Keratinocyte (primary cell): Measurements from ENCODE around the gene FAM3A. TPM values are rescaled to one million over a fixed set of nuclear protein-coding genes. Genes with fewer than 3 reads are reported as not detected.
A peak's percentile ranks its signal among the peaks of the same experiment; 100 is the strongest.

Experiments used
- DNase-seq: peaks from one replicate; pipeline ENCODE4 v3.0.0-alpha.2; 2011; ENCODE audit warnings: low read depth, missing footprints, low spot score
- FAIRE-seq: peaks from 2 replicates; lab custom pipeline; 2011; peaks lifted over from hg19 to GRCh38; lab: Jason Lieb, UNC
- H2AFZ ChIP-seq: 2 replicates; pipeline ENCODE4 v1.6.0; 2012; ENCODE audit warnings: low read length, control low read depth, inconsistent platforms; ENCODE audit not compliant: control insufficient read depth
- H3K27ac ChIP-seq: 2 replicates; pipeline ENCODE4 v1.5.1; 2011; ENCODE audit warnings: low read length; ENCODE audit not compliant: control insufficient read depth, insufficient read depth
- H3K27me3 ChIP-seq: 3 replicates; pipeline ENCODE4 v1.6.0; 2011; ENCODE audit warnings: low read length; ENCODE audit not compliant: control insufficient read depth, insufficient read depth; ENCODE audit errors: extremely low read depth
- H3K36me3 ChIP-seq, 2 experiments: 2 replicates in 1 of 2; 3 replicates in 1 of 2; pipeline ENCODE4 v1.5.1; 2011; ENCODE audit warnings: low read length in 2 of 2, mild to moderate bottlenecking in 1 of 2; ENCODE audit not compliant: control insufficient read depth in 2 of 2, insufficient read depth in 2 of 2; ENCODE audit errors: extremely low read depth in 1 of 2
- H3K4me1 ChIP-seq: 3 replicates; pipeline ENCODE4 v1.5.1; 2011; ENCODE audit warnings: low read length; ENCODE audit not compliant: control insufficient read depth, insufficient read depth; ENCODE audit errors: extremely low read depth
- H3K4me2 ChIP-seq: 3 replicates; pipeline ENCODE4 v1.6.0; 2011; ENCODE audit warnings: low read depth, low read length; ENCODE audit not compliant: control insufficient read depth, insufficient read depth; ENCODE audit errors: extremely low read depth
- H3K4me3 ChIP-seq, 3 experiments: fragments of 200-600 bp in 1 of 3; sonication (generic) in 1 of 3; 2 replicates in 2 of 3; 3 replicates in 1 of 3; pipeline ENCODE4 v1.5.1; 2011 to 2016; ENCODE audit warnings: low read length in 3 of 3, mild to moderate bottlenecking in 3 of 3, control low read depth in 2 of 3, inconsistent platforms in 1 of 3, low read depth in 1 of 3, mixed read lengths in 1 of 3, mixed run types in 1 of 3, moderate library complexity in 1 of 3; ENCODE audit not compliant: control insufficient read depth in 2 of 3, insufficient read depth in 2 of 3; ENCODE audit errors: extremely low read depth in 1 of 3
- H3K79me2 ChIP-seq: 2 replicates; pipeline ENCODE4 v1.6.0; 2012; ENCODE audit warnings: low read length; ENCODE audit not compliant: control insufficient read depth, insufficient read depth
- H3K9ac ChIP-seq: 3 replicates; pipeline ENCODE4 v1.6.0; 2011; ENCODE audit warnings: low read length; ENCODE audit not compliant: control insufficient read depth, insufficient read depth; ENCODE audit errors: extremely low read depth
- H3K9me1 ChIP-seq: 3 replicates; pipeline ENCODE4 v1.6.0; 2011; ENCODE audit warnings: low read length; ENCODE audit not compliant: control insufficient read depth, insufficient read depth; ENCODE audit errors: extremely low read depth
- H3K9me3 ChIP-seq: 2 replicates; pipeline ENCODE4 v1.5.1; 2012; ENCODE audit warnings: low read depth, low read length; ENCODE audit not compliant: control insufficient read depth
- H4K20me1 ChIP-seq: 3 replicates; pipeline ENCODE4 v1.6.0; 2011; ENCODE audit warnings: low read length; ENCODE audit not compliant: control insufficient read depth, insufficient read depth; ENCODE audit errors: extremely low read depth
- EZH2 ChIP-seq: IDR thresholded peaks from one replicate; pipeline ENCODE4 v1.6.1; 2012; ENCODE audit warnings: inconsistent platforms, mild to moderate bottlenecking, low read length, moderate library complexity
- dilution Hi-C: fragments of 300-500 bp; cut with MboI; formaldehyde crosslinking; loops from one replicate; pipeline ENCODE4 v1.7.0; 2020; ENCODE audit warnings: low sequenced_read_pairs; ENCODE audit not compliant: extremely low pct_ligation_motif_present
- polyA plus RNA-seq, 5 experiments: library from polyadenylated mRNA; depleted of rRNA in 3 of 5; stranded (reverse) in 3 of 5; stranded (forward) in 1 of 5; unstranded in 1 of 5; fragments of >200 nt; gene quantifications; 1 replicate in 1 of 5; 2 replicates in 3 of 5; 3 replicates in 1 of 5; pipeline versions ENCODE4 v1.2.1 to v1.2.3, GENCODE V29; 2011 to 2012; ENCODE audit warnings: missing spikeins in 2 of 5, low read depth in 1 of 5, low replicate concordance in 1 of 5
- TF ChIP-seq, protein P1 (sequence below), 3 experiments: IDR thresholded peaks in 1 of 3; conservative IDR thresholded peaks in 1 of 3; optimal IDR thresholded peaks in 1 of 3; 2 replicates in 2 of 3; 3 replicates in 1 of 3; pipeline versions ENCODE3 to v1.5.1; 2011; ENCODE audit warnings: low read length in 3 of 3, mild to moderate bottlenecking in 3 of 3, moderate library complexity in 2 of 3, control low read depth in 1 of 3, inconsistent platforms in 1 of 3; ENCODE audit not compliant: insufficient read depth in 2 of 3; ENCODE audit errors: extremely low read depth in 1 of 3

The FAM3A gene
- polyA plus RNA-seq, 1 donor (not counting 4 experiments of a cell fraction or from before 2014, with no cell fraction given): 15.8 TPM

DNA sequence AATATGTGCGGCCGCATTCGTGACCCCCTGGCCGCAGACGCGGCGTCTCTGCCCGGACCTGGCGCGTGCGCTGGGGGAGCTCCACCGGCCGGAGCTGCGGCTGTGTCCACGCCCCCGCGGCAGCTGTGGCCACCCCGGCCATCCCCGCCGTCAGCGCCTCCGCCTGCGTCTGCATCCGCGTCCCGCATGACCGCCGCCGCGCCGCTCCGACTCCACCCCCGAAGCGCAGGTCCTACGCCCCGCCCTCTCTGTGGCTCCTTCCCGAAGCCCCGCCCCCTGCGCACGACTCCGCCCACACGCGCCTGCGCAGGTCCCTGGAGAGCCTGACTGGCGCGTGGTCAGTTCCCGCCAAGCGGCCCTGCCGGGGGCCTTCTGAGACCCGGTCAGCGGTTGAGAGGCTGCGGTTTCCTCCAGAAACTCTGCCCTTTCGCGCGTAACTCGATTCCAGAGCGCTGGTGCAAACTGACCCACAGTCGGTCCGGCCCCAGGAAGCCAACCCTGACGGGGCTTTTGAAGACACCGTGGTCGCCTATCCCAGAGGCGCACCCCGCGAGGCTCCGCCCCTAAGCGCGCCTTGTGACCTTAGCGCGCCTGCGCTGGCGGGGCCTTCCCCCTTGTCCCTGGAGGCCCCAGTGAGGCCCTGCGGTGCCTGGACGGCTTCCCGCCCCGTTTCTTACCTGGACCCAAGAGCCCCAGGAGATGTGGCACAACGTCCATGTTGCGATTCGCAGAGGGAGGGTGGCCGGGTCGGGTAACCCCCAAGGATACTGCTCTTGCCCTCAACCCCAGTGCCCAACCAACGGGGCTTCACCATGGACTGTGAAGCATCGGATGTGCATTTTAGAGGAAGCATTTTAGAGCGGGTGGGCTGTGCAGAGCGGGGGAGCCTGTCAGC is 37.1 kb downstream of the FAM3A start, which contains the start of gene LAGE3:
Gene LAGE3 (minus strand): TSS at position 554 of the 895 bp plus-strand sequence. CDS start 366 bp downstream, at position 188.
- dilution Hi-C loops: no loop called here
- H3K4me3 ChIP-seq: peak within 1 kb of the TSS; percentile 42 to 57 (median 47)
- H3K9ac ChIP-seq: no peak within 1 kb of the TSS
- H3K36me3 ChIP-seq: no peaks in the 10 kb centered on the region
- H4K20me1 ChIP-seq: no peaks in the 10 kb centered on the region
- DNase-seq: no peak
- peak within 1 kb of the TSS; percentile 27 for H2AFZ ChIP-seq
- no peaks in the 10 kb centered on the region for H3K4me1 ChIP-seq
- FAIRE-seq: no peak
- no peak for TF ChIP-seq EZH2
- TF ChIP-seq, protein P1, sequence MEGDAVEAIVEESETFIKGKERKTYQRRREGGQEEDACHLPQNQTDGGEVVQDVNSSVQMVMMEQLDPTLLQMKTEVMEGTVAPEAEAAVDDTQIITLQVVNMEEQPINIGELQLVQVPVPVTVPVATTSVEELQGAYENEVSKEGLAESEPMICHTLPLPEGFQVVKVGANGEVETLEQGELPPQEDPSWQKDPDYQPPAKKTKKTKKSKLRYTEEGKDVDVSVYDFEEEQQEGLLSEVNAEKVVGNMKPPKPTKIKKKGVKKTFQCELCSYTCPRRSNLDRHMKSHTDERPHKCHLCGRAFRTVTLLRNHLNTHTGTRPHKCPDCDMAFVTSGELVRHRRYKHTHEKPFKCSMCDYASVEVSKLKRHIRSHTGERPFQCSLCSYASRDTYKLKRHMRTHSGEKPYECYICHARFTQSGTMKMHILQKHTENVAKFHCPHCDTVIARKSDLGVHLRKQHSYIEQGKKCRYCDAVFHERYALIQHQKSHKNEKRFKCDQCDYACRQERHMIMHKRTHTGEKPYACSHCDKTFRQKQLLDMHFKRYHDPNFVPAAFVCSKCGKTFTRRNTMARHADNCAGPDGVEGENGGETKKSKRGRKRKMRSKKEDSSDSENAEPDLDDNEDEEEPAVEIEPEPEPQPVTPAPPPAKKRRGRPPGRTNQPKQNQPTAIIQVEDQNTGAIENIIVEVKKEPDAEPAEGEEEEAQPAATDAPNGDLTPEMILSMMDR (optimal IDR thresholded peaks at IDR 0.05 in 1 of 3, IDR thresholded peaks at IDR 0.05 in 1 of 3, conservative IDR thresholded peaks at IDR 0.05 in 1 of 3; ENCODE audit: extremely low read depth in 1 of 3, insufficient read depth in 2 of 3, low read length in 3 of 3): no peak
- no peaks in the 10 kb centered on the region for H3K9me3 ChIP-seq
- no peaks in the 10 kb centered on the region for H3K27me3 ChIP-seq
- H3K4me2 ChIP-seq: peak within 1 kb of the TSS; percentile 67
- no peaks in the 10 kb centered on the region for H3K9me1 ChIP-seq
- no peaks in the 10 kb centered on the region for H3K79me2 ChIP-seq
- no peak within 1 kb of the TSS for H3K27ac ChIP-seq

DNA sequence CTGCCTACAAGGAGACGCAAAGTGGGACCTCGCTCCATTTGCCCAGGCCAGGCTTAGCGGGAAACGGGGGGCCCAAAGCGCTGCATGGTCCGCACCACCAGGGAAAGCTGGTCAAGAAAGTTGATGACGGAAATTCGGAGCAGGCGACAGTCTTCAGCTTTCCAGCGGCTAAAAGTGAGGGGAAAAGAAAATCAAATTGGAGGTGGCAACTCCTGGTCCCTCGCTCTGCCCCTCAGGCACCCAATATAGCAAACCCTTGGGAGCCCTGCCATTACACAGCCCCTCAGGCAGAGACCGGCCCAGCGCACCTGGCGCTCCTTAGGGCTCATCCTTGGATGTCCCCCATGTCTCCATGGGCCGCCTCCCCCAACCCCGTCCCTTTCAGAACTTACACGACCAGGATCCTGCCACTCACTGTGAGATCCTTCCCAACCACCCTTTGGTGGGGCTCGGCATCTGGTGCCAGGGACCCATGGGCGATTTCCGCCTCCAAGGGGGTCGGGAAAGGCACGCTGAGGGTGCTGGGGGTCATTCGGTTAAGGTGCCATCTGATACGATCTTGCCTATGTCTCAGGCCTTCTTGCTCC is 38.0 kb downstream of the FAM3A start:
- Histone ChIP-seq H3K36me3 (no peaks in the 10 kb centered on the region), H3K9me3 (no peaks in the 10 kb centered on the region), H3K9ac (no peak overlapping the region), H3K4me1 (no peaks in the 10 kb centered on the region), H3K9me1 (no peaks in the 10 kb centered on the region), H3K27ac (no peak overlapping the region), H3K79me2 (no peaks in the 10 kb centered on the region), H4K20me1 (no peaks in the 10 kb centered on the region), H3K4me2 (peak overlapping the region; percentile 67), H3K4me3 (peak overlapping the region; percentile 42 to 57 (median 47)), H2AFZ (no peak overlapping the region), H3K27me3 (no peaks in the 10 kb centered on the region)
- dilution Hi-C loops: no loop called here
- TF ChIP-seq EZH2: no peak
- TF ChIP-seq, protein P1 (optimal IDR thresholded peaks at IDR 0.05 in 1 of 3, IDR thresholded peaks at IDR 0.05 in 1 of 3, conservative IDR thresholded peaks at IDR 0.05 in 1 of 3; ENCODE audit: extremely low read depth in 1 of 3, insufficient read depth in 2 of 3, low read length in 3 of 3): no peak
- FAIRE-seq: no peak
- DNase-seq: no peak
